IMR-90 (cell line): ENCODE data around the gene HOXA13. TPM values are rescaled to one million over a fixed set of nuclear protein-coding genes. Genes with fewer than 3 reads are reported as not detected.

Source experiments
- ATAC-seq: fragments of 200-7000 bp; cut with Tn5 transposase; 2 replicates; pipeline ENCODE4 v1.9.1; 2020; ENCODE audit warnings: low read depth, mild to moderate bottlenecking, moderate library complexity
- BruUV-seq: library from RNA; stranded (reverse); fragments of 400-500 nt; replicated peaks from 2 replicates; lab custom pipeline; 2021; lab: Mats Ljungman, UMichigan
- CTCF ChIA-PET: fragments of 300-600 bp; formaldehyde crosslinking; extraction: SDS; loops from one replicate; lab custom pipeline; 2021; ENCODE audit warnings: antibody characterized with exemption; lab: Yijun Ruan, JAX
- POLR2A ChIA-PET: fragments of 300-600 bp; sonication (Branson Sonifier 250); formaldehyde crosslinking; loops from one replicate; lab custom pipeline; 2022; ENCODE audit warnings: antibody characterized with exemption; ENCODE audit not compliant: unreplicated experiment; lab: Charles Lee
- DNase-seq: peaks from one replicate; pipeline ENCODE4 v3.0.0; 2013
- H2AFZ ChIP-seq: replicated peaks from 2 replicates; pipeline ENCODE3; 2013; ENCODE audit warnings: low read length, mild to moderate bottlenecking; ENCODE audit not compliant: poor library complexity
- H2AK5ac ChIP-seq: 2 replicates; pipeline ENCODE4 v1.6.1; 2013; ENCODE audit warnings: low read depth, low read length, inconsistent platforms
- H2AK9ac ChIP-seq: replicated peaks from 2 replicates; pipeline ENCODE3; 2013; ENCODE audit warnings: mild to moderate bottlenecking, low read depth, low read length, moderate library complexity; ENCODE audit not compliant: poor library complexity
- H2BK120ac ChIP-seq: 2 replicates; pipeline ENCODE4 v1.6.1; 2013; ENCODE audit warnings: low read depth, low read length, inconsistent platforms
- H2BK15ac ChIP-seq: 3 replicates; pipeline ENCODE4 v1.6.1; 2013; ENCODE audit warnings: low read depth, low read length, inconsistent platforms
- H2BK20ac ChIP-seq: 2 replicates; pipeline ENCODE4 v1.6.1; 2013; ENCODE audit warnings: low read depth, mild to moderate bottlenecking, inconsistent platforms, low read length, moderate library complexity
- H2BK5ac ChIP-seq: 2 replicates; pipeline ENCODE4 v1.6.1; 2013; ENCODE audit warnings: mild to moderate bottlenecking, low read depth, low read length, inconsistent platforms; ENCODE audit not compliant: poor library complexity, severe bottlenecking
- H3K14ac ChIP-seq: replicated peaks from 2 replicates; pipeline ENCODE4 v1.6.1; 2013; ENCODE audit warnings: low read depth, low read length, inconsistent platforms
- H3K18ac ChIP-seq: 2 replicates; pipeline ENCODE4 v1.6.1; 2013; ENCODE audit warnings: low read depth, low read length, control low read depth
- H3K23ac ChIP-seq: 2 replicates; pipeline ENCODE4 v1.6.1; 2013; ENCODE audit warnings: low read depth, low read length, inconsistent platforms
- H3K27ac ChIP-seq: 2 replicates; pipeline ENCODE4 v1.5.1; 2013; ENCODE audit warnings: mild to moderate bottlenecking, control low read depth, low read length; ENCODE audit not compliant: insufficient read depth
- H3K27me3 ChIP-seq: 2 replicates; pipeline ENCODE4 v1.6.1; 2013; ENCODE audit warnings: low read length; ENCODE audit not compliant: control insufficient read depth, insufficient read depth
- H3K36me3 ChIP-seq: 2 replicates; pipeline ENCODE4 v1.6.1; 2013; ENCODE audit warnings: low read length, mixed read lengths; ENCODE audit not compliant: control insufficient read depth, insufficient read depth
- H3K4ac ChIP-seq: 2 replicates; pipeline ENCODE4 v1.6.1; 2013; ENCODE audit warnings: low read depth, low read length, inconsistent platforms
- H3K4me1 ChIP-seq: 2 replicates; pipeline ENCODE4 v1.6.1; 2013; ENCODE audit warnings: low read length, mixed read lengths; ENCODE audit not compliant: control insufficient read depth, insufficient read depth
- H3K4me2 ChIP-seq: 2 replicates; pipeline ENCODE4 v1.6.1; 2013; ENCODE audit warnings: low read depth, mild to moderate bottlenecking, control low read depth, low read length, moderate library complexity
- H3K4me3 ChIP-seq: 2 replicates; pipeline ENCODE4 v1.5.1; 2013; ENCODE audit warnings: low read depth, mild to moderate bottlenecking, control low read depth, low read length, moderate library complexity; ENCODE audit not compliant: insufficient read depth
- H3K56ac ChIP-seq: 2 replicates; pipeline ENCODE4 v1.6.1; 2013; ENCODE audit warnings: low read length, inconsistent platforms; ENCODE audit not compliant: insufficient read depth; ENCODE audit errors: extremely low read depth
- H3K79me1 ChIP-seq, 2 experiments: 2 replicates each; pipeline ENCODE4 v1.6.1; 2013; ENCODE audit warnings: low read length in 2 of 2, inconsistent platforms in 1 of 2, low read depth in 1 of 2
- H3K9ac ChIP-seq: 2 replicates; pipeline ENCODE4 v1.6.1; 2013; ENCODE audit warnings: low read depth, low read length, control low read depth
- H3K9me1 ChIP-seq: 2 replicates; pipeline ENCODE4 v1.6.1; 2013; ENCODE audit warnings: low read length, inconsistent platforms; ENCODE audit not compliant: insufficient read depth
- H3K9me3 ChIP-seq: 2 replicates; pipeline ENCODE4 v1.6.1; 2013; ENCODE audit warnings: low read length; ENCODE audit not compliant: control insufficient read depth, insufficient read depth
- H4K20me1 ChIP-seq: 2 replicates; pipeline ENCODE4 v1.6.1; 2013; ENCODE audit warnings: low read length, inconsistent platforms; ENCODE audit not compliant: insufficient read depth
- H4K5ac ChIP-seq: 2 replicates; pipeline ENCODE4 v1.6.1; 2013; ENCODE audit warnings: mild to moderate bottlenecking, low read depth, low read length, control low read depth
- H4K8ac ChIP-seq, 2 experiments: 2 replicates each; pipeline ENCODE4 v1.6.1; 2013; ENCODE audit warnings: low read depth in 2 of 2, low read length in 2 of 2, control low read depth in 1 of 2, inconsistent platforms in 1 of 2
- H4K91ac ChIP-seq: 2 replicates; pipeline ENCODE4 v1.6.1; 2013; ENCODE audit warnings: low read depth, low read length, inconsistent platforms; ENCODE audit not compliant: insufficient read depth
- MXI1 ChIP-seq: IDR thresholded peaks from 2 replicates; pipeline ENCODE4 v1.6.1; 2012; ENCODE audit warnings: low read depth, mild to moderate bottlenecking, low read length, moderate library complexity, borderline replicate concordance
- USF2 ChIP-seq: fragments of 150-350 bp; IDR thresholded peaks from 2 replicates; pipeline ENCODE4 v1.6.1; 2017; ENCODE audit warnings: mild to moderate bottlenecking, antibody characterized with exemption, low read length, low read depth
- WGBS, 2 experiments: methylation state at CpG; one replicate each; pipeline versions ENCODE4 v1.1.5 to v1.1.7; 2013; ENCODE audit warnings: missing lambda C conversion rate in 2 of 2; ENCODE audit not compliant: insufficient read length in 1 of 2; ENCODE audit errors: extremely low coverage in 2 of 2; 5-methylcytosine and 5-hydroxymethylcytosine counted together
- dilution Hi-C: fragments of 300-500 bp; cut with HindIII; formaldehyde crosslinking; loops from one replicate; pipeline ENCODE4 v1.14.3; 2018; ENCODE audit warnings: low sequenced_read_pairs; ENCODE audit not compliant: unreplicated experiment
- in situ Hi-C: fragments of 300-500 bp; cut with MboI; formaldehyde crosslinking; loops from 3 replicates; pipeline ENCODE4 v1.14.3; 2019; ENCODE audit warnings: low sequenced_read_pairs, inconsistent platforms, mixed read lengths
- intact Hi-C: fragments of 100-400 bp; cut with micrococcal nuclease; formaldehyde crosslinking; loops from 2 replicates; pipeline ENCODE4 v1.10.0; 2022
- polyA plus RNA-seq, 3 experiments: library from polyadenylated mRNA; depleted of rRNA; stranded (reverse); fragments of >200 nt; gene quantifications; 2 replicates each; pipeline ENCODE4 v1.2.3, GENCODE V29; 2012; ENCODE audit warnings: low replicate concordance in 1 of 3
- total RNA-seq: library from RNA; depleted of rRNA; stranded (reverse); fragments of >200 nt; gene quantifications from 2 replicates; pipeline ENCODE4 v1.2.3, GENCODE V29; 2012

HOXA13 gene
- total and polyA plus RNA-seq, 2 of the 4 experiments (the other 2 are of a cell fraction) = not detected

GRCh38 chr7:27185013-27185853, 14.7 kb downstream of the HOXA13 start, which contains the start of gene HOXA11:
Gene HOXA11, minus strand, starts transcription at chr7:27185232. Its CDS starts 88 bp downstream, at chr7:27185144.
- Histone ChIP-seq H3K9ac (no peak within 1 kb of the TSS), H2AK5ac (no peak within 1 kb of the TSS), H3K14ac (no peak within 1 kb of the TSS), H3K18ac (no peak within 1 kb of the TSS), H3K36me3 (no peaks in the 10 kb centered on the region), H3K4me3 (peak within 1 kb of the TSS; percentile 41), H4K20me1 (peaks cover 17% of the 10 kb centered on the region; the same call in 1 of the 2 replicates), H3K56ac (no peak within 1 kb of the TSS), H3K9me3 (peaks cover 15% of the 10 kb centered on the region; the same call in 1 of the 2 replicates), H2BK15ac (no peak within 1 kb of the TSS), H3K4ac (no peak within 1 kb of the TSS), H2AK9ac (no peak within 1 kb of the TSS), H3K79me1 (no peaks in the 10 kb centered on the region), H4K5ac (no peak within 1 kb of the TSS), H2BK120ac (no peak within 1 kb of the TSS), H3K9me1 (no peaks in the 10 kb centered on the region), H3K27me3 (peaks cover 93% of the 10 kb centered on the region), H2BK5ac (no peak within 1 kb of the TSS), H3K4me2 (peak within 1 kb of the TSS; percentile 69), H3K23ac (peak within 1 kb of the TSS; percentile 25; the same call in 1 of the 2 replicates), H4K8ac (no peak within 1 kb of the TSS), H3K27ac (no peak within 1 kb of the TSS), H2BK20ac (no peak within 1 kb of the TSS), H4K91ac (no peak within 1 kb of the TSS), H3K4me1 (peaks cover 3% of the 10 kb centered on the region; the same call in 1 of the 2 replicates), H2AFZ (peak within 1 kb of the TSS; percentile 77)
- DNase-seq (peak; percentile 20), ATAC-seq (no peak)
- dilution Hi-C loops (no loop called here), intact Hi-C loops (no loop called here), in situ Hi-C loops (no loop called here)
- CTCF ChIA-PET = interaction anchor here (0.8 kb wide), 1 partner anchor 765 kb away, joined by 3 read pairs; no protein-coding TSS in a partner anchor
- WGBS, 2 experiments = 5% methylated on average over 6 of the region's 43 CpGs; no CpG with 5 or more reads in 1 of the 2 experiments
- TF ChIP-seq MXI1 (no peak), USF2 (peak; percentile 57; the same call in 1 of the 2 replicates)
- BruUV-seq = no TSS peak
- POLR2A ChIA-PET = no interaction called here
